SK-N-MC (cell line): ENCODE results near the gene TTC9C.

Experiments used
- EZH2 ChIP-seq: fragments of 200-600 bp; sonication (generic); IDR thresholded peaks from one replicate; pipeline ENCODE4 v1.6.1; 2017; ENCODE audit warnings: antibody characterized with exemption
- FOXP2 ChIP-seq: optimal IDR thresholded peaks from 2 replicates; pipeline ENCODE3; 2011; ENCODE audit warnings: mild to moderate bottlenecking, moderate library complexity; ENCODE audit not compliant: insufficient read depth; ENCODE audit errors: extremely low read length, control extremely low read depth
- POLR2AphosphoS5 ChIP-seq: IDR thresholded peaks from 2 replicates; pipeline ENCODE4 v1.6.1; 2012; ENCODE audit warnings: mild to moderate bottlenecking, low read depth, low read length, borderline replicate concordance

DNA sequence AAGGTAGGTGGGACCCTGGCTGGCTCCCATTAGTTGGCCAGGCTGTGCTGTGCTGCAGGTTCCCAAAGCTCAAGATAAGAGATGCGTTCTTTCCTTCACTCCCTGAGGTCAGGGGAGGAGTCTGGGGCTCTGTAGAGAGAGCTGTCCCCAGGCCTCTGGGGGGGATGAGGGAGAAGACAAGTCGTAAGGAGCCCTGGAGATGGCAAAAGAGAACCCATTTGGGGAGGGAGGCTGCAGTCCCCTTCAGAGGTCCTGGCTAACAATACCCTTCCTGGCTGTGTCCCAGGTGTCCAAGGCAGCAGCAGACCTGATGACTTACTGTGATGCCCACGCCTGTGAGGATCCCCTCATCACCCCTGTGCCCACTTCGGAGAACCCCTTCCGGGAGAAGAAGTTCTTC is 19.9 kb upstream of the TTC9C start:
- no peak for TF ChIP-seq POLR2AphosphoS5
- no peak for TF ChIP-seq EZH2
- TF ChIP-seq FOXP2, result no peak
